DMS 273 treated with DMSO at 0.1 percent for 48 hours (cell line): ENCODE results near the gene LTBP3.
A peak's percentile ranks its signal among the peaks of the same experiment; 100 is the strongest.
"Not testable (repeated sequence)": the region's sequence is repeated elsewhere in the genome, so short reads cannot be mapped to it uniquely, and the experiment has no call there.

ENCODE experiments used
- DNase-seq: peaks from one replicate; lab custom pipeline; 2025; lab: John Stamatoyannopoulos, UW

LTBP3 gene

GRCh38 chr11:65535102-65535501, 23.1 kb downstream of the LTBP3 start:
- no peak for DNase-seq

GRCh38 chr11:65532388-65533064, 25.6 kb downstream of the LTBP3 start:
- no peak for DNase-seq

- no peak for DNase-seq
Observed at GRCh38 chr11:65530157-65530496, 28.0 kb downstream of the LTBP3 start.

GRCh38 chr11:65529475-65530156, 28.5 kb downstream of the LTBP3 start:
- no peak for DNase-seq

GRCh38 chr11:65528819-65529350, 29.3 kb downstream of the LTBP3 start:
- no peak for DNase-seq

GRCh38 chr11:65526744-65527143, 31.4 kb downstream of the LTBP3 start:
- no peak for DNase-seq

- DNase-seq = no peak
Observed at GRCh38 chr11:65525546-65526480, 32.3 kb downstream of the LTBP3 start.

GRCh38 chr11:65524741-65525545, 33.2 kb downstream of the LTBP3 start, which contains the start of gene SCYL1:
SCYL1 (plus strand) TSS chr11:65525083; CDS start chr11:65525154, 71 bp downstream.
- DNase-seq = no peak

- DNase-seq = no peak
Observed at GRCh38 chr11:65524014-65524740, 34.0 kb downstream of the LTBP3 start.

- DNase-seq = not testable (repeated sequence)
Observed at GRCh38 chr11:65523631-65523968, 34.6 kb downstream of the LTBP3 start.

GRCh38 chr11:65522718-65523630, 35.2 kb downstream of the LTBP3 start:
- DNase-seq = not testable (repeated sequence)

- not testable (repeated sequence) for DNase-seq
Observed at GRCh38 chr11:65521777-65522521, 36.2 kb downstream of the LTBP3 start.

- not testable (repeated sequence) for DNase-seq
Observed at GRCh38 chr11:65518941-65519549, 39.1 kb downstream of the LTBP3 start.

GRCh38 chr11:65516135-65516968, 41.8 kb downstream of the LTBP3 start:
- no peak for DNase-seq

- DNase-seq = not testable (repeated sequence)
Observed at GRCh38 chr11:65512311-65512710, 45.8 kb downstream of the LTBP3 start.

- DNase-seq = peak; percentile 96
Observed at GRCh38 chr11:65506772-65507505, 51.2 kb downstream of the LTBP3 start.

GRCh38 chr11:65506290-65506771, 51.8 kb downstream of the LTBP3 start:
- DNase-seq = no peak
